ENCODE results near the gene SPINT1. TPM values are rescaled to one million over a fixed set of nuclear protein-coding genes. Genes with fewer than 3 reads are reported as not detected.

SPINT1 gene
- total and polyA plus RNA-seq, 2 of the 13 experiments (the other 11 are each of a cell fraction or from before 2014, with no cell fraction given): 0.49 to 2.5 TPM

DNA sequence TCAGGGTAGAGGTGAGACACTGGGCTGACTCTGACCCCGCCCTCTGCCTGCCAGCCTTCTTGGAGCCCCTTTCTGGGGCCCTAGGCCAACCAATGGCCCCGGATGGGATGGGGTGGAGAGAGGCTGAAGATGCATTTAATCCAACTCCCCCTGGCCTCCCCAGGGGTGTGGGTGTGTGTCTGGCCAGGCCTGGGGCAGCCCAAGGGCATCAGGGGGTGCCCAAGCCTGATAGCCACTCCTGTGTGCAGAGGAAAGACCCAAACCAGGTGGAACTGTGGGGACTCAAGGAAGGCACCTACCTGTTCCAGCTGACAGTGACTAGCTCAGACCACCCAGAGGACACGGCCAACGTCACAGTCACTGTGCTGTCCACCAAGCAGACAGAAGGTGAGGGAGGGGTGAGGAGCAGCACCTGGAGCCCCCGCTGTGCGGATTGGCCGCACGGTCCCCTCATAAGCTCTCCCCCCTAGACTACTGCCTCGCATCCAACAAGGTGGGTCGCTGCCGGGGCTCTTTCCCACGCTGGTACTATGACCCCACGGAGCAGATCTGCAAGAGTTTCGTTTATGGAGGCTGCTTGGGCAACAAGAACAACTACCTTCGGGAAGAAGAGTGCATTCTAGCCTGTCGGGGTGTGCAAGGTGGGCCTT is 9.5 kb downstream of the SPINT1 start (continued):
- TF ChIP-seq CBX2 (IDR thresholded peaks at IDR 0.05; ENCODE audit: low read depth, low read length) (no peak), CBX2 (CRISPR knock-in tag; IDR thresholded peaks at IDR 0.05; ENCODE audit: low read depth) (no peak), TRIM24 (CRISPR knock-in tag; IDR thresholded peaks at IDR 0.05) (no peak), ZNF567 (CRISPR knock-in tag; IDR thresholded peaks at IDR 0.05; ENCODE audit: borderline replicate concordance) (no peak), AFF4 (CRISPR knock-in tag; IDR thresholded peaks at IDR 0.05) (no peak), ZNF251 (CRISPR knock-in tag; IDR thresholded peaks at IDR 0.05) (no peak), ZNF546 (CRISPR knock-in tag; conservative IDR thresholded peaks at IDR 0.05) (no peak), HNRNPK (IDR thresholded peaks at IDR 0.05; ENCODE audit: low read depth, low read length, poor library complexity, severe bottlenecking) (no peak), SCMH1 (CRISPR knock-in tag; IDR thresholded peaks at IDR 0.05; ENCODE audit: borderline replicate concordance) (no peak), XBP1 (CRISPR knock-in tag; IDR thresholded peaks at IDR 0.05) (no peak)
- TF ChIP-seq, protein P1, sequence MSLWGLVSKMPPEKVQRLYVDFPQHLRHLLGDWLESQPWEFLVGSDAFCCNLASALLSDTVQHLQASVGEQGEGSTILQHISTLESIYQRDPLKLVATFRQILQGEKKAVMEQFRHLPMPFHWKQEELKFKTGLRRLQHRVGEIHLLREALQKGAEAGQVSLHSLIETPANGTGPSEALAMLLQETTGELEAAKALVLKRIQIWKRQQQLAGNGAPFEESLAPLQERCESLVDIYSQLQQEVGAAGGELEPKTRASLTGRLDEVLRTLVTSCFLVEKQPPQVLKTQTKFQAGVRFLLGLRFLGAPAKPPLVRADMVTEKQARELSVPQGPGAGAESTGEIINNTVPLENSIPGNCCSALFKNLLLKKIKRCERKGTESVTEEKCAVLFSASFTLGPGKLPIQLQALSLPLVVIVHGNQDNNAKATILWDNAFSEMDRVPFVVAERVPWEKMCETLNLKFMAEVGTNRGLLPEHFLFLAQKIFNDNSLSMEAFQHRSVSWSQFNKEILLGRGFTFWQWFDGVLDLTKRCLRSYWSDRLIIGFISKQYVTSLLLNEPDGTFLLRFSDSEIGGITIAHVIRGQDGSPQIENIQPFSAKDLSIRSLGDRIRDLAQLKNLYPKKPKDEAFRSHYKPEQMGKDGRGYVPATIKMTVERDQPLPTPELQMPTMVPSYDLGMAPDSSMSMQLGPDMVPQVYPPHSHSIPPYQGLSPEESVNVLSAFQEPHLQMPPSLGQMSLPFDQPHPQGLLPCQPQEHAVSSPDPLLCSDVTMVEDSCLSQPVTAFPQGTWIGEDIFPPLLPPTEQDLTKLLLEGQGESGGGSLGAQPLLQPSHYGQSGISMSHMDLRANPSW (CRISPR knock-in tag; IDR thresholded peaks at IDR 0.05; ENCODE audit: borderline replicate concordance): no peak
- TF ChIP-seq, protein P2, sequence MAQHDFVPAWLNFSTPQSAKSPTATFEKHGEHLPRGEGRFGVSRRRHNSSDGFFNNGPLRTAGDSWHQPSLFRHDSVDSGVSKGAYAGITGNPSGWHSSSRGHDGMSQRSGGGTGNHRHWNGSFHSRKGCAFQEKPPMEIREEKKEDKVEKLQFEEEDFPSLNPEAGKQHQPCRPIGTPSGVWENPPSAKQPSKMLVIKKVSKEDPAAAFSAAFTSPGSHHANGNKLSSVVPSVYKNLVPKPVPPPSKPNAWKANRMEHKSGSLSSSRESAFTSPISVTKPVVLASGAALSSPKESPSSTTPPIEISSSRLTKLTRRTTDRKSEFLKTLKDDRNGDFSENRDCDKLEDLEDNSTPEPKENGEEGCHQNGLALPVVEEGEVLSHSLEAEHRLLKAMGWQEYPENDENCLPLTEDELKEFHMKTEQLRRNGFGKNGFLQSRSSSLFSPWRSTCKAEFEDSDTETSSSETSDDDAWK (CRISPR knock-in tag; IDR thresholded peaks at IDR 0.05): no peak
